B cell (primary cell): Measurements from ENCODE around the gene JMJD6. TPM values are rescaled to one million over a fixed set of nuclear protein-coding genes. Genes with fewer than 3 reads are reported as not detected.

ENCODE experiments used
- polyA plus RNA-seq: library from polyadenylated mRNA; depleted of rRNA; stranded (reverse); fragments of >200 nt; gene quantifications from 2 replicates; pipeline ENCODE4 v1.2.3, GENCODE V29; 2012
- small RNA-seq: library from RNA; depleted of rRNA; stranded (forward); fragments of <200 nt; gene quantifications from one replicate; pipeline ENCODE3, GENCODE V24; 2012; ENCODE audit warnings: low replicate concordance, low read depth; ENCODE audit not compliant: insufficient read length
- total RNA-seq, 2 donors: library from RNA; stranded (reverse); fragments of 120-200 nt in 1 of 2; gene quantifications; 1 replicate in 1 of 2; 2 replicates in 1 of 2; pipeline versions ENCODE4 v1.2.3 to v1.2.4, GENCODE V29; 2013 to 2022

The JMJD6 gene
- total and polyA plus RNA-seq, 2 donors (not counting 1 experiment from before 2014, with no cell fraction given), result 38.2 to 45.0 TPM

Small RNA genes lying within 50 kb of the gene (small RNA-seq; reads per million reads assigned to genes)
- gene AC005837.3 (not detected), gene RF02271 (not detected), gene RNU6-97P (not detected), gene RNY4P36 (not detected)

Other genes starting within 250 kb of the JMJD6 start
- gene RHBDF2, start 225.2 kb downstream of the JMJD6 start, total RNA-seq, result 482 and 509 TPM in 2 replicates
- gene RHBDF2, start 225.2 kb downstream of the JMJD6 start, polyA plus RNA-seq, result 276 and 288 TPM in 2 replicates
- gene CYGB, start 188.9 kb downstream of the JMJD6 start, total RNA-seq, result 2.7 and 3.0 TPM in 2 replicates
- gene CYGB, start 188.9 kb downstream of the JMJD6 start, polyA plus RNA-seq, result 0.14 and 0.42 TPM in 2 replicates
- gene PRCD, start 186.6 kb downstream of the JMJD6 start, total RNA-seq, result 30.6 and 34.4 TPM in 2 replicates
- 10.5 and 18.0 TPM in 2 replicates for gene PRCD, start 186.6 kb downstream of the JMJD6 start, polyA plus RNA-seq
- 2.7 TPM in 2 replicates for gene ST6GALNAC2, start 140.7 kb downstream of the JMJD6 start, total RNA-seq
- 0.25 and 0.58 TPM in 2 replicates for gene ST6GALNAC2, start 140.7 kb downstream of the JMJD6 start, polyA plus RNA-seq
- gene ST6GALNAC1, start 82.8 kb downstream of the JMJD6 start, total RNA-seq, result not detected in 2 replicates
- gene ST6GALNAC1, start 82.8 kb downstream of the JMJD6 start, polyA plus RNA-seq, result not detected in 2 replicates
- gene MXRA7, start 15.6 kb downstream of the JMJD6 start, total RNA-seq, result 14.5 and 16.1 TPM in 2 replicates
- 5.5 and 8.4 TPM in 2 replicates for gene MXRA7, start 15.6 kb downstream of the JMJD6 start, polyA plus RNA-seq
- gene METTL23, start 233 bp upstream of the JMJD6 start, total RNA-seq, result 59.6 and 64.0 TPM in 2 replicates
- gene METTL23, start 233 bp upstream of the JMJD6 start, polyA plus RNA-seq, result 59.0 and 68.1 TPM in 2 replicates
- 356 and 362 TPM in 2 replicates for gene SRSF2, start 10.7 kb upstream of the JMJD6 start, total RNA-seq
- 764 and 844 TPM in 2 replicates for gene SRSF2, start 10.7 kb upstream of the JMJD6 start, polyA plus RNA-seq
- gene MFSD11, start 11.5 kb upstream of the JMJD6 start, total RNA-seq, result 34.8 and 36.4 TPM in 2 replicates
- gene MFSD11, start 11.5 kb upstream of the JMJD6 start, polyA plus RNA-seq, result 23.9 and 24.5 TPM in 2 replicates
- gene MGAT5B, start 141.8 kb upstream of the JMJD6 start, total RNA-seq, result 37.8 and 41.4 TPM in 2 replicates
- 0.15 TPM in 1 of 2 replicates, not detected in the other for gene MGAT5B, start 141.8 kb upstream of the JMJD6 start, polyA plus RNA-seq